HG03045 (cell line): ENCODE data around the gene XIST.
"Not testable (repeated sequence)": the region's sequence is repeated elsewhere in the genome, so short reads cannot be mapped to it uniquely, and the experiment has no call there.

Experiments used
- ATAC-seq: cut with Tn5 transposase; IDR thresholded peaks from one replicate; pipeline ENCODE4 v1.9.1; 2021; ENCODE audit warnings: mild to moderate bottlenecking, moderate library complexity; ENCODE audit not compliant: unreplicated experiment

XIST gene

DNA sequence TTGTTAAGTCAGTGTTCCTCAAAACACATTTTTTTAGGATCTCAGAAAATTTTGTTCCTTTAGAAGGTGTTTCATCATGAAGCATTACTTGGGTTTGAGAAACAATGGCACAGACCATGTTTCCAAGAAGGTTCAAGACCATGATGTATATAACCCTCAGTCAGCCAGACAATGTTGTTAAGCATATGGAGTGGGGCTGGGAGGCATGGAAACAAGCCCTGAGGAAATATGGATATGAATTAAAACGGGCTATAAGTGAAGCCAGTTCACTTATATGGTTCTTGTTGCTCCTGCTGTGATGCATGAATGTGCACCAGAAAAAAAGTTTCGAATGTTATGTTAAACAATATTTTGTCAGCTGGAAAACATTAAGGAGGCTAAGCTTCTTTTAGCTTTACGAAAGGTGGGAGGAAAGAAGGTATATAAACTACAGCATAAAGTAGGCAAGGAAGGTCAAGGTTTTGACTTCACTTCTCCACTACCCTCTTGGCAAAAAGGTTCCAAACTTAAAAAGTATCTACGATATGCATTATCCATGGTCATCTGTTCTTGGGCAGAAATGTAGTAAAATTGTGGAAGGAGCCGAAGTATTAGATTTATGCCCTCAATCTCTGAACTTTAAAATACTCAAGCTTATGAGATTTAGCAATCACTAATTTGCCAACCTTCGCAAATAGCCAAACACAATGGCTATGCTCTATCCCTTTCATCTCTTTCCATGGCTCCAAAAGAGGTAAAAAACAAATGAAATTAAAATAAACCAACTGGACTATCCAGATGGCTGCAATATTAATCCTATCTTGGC is 12.2 kb downstream of the XIST start:
- no peak for ATAC-seq

- ATAC-seq, result no peak
Measured at GRCh38 chrX:73839152-73839551, 13.4 kb downstream of the XIST start.

DNA sequence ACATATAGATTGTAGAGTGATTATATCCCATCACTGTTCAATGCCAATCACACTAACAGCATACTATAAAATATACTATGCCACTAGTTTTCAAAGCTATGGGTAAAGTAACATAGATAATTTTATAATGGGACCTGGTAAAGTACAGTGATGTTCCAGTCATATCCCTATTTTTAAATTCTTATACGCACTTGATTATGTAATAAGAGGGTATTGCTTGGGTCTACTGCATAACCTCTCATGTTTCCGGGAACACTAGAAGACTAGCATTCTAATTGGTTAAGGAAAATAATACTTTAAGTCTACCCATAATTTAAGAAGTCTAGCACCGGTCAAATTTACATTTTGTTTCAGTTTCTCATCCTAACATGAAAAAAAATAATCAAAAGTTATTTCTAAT is 14.4 kb downstream of the XIST start:
- ATAC-seq, result no peak

GRCh38 chrX:73836956-73837477 is 15.5 kb downstream of the XIST start:
- no peak for ATAC-seq

- ATAC-seq, result no peak
Measured at GRCh38 chrX:73834219-73834618, 18.3 kb downstream of the XIST start.

DNA sequence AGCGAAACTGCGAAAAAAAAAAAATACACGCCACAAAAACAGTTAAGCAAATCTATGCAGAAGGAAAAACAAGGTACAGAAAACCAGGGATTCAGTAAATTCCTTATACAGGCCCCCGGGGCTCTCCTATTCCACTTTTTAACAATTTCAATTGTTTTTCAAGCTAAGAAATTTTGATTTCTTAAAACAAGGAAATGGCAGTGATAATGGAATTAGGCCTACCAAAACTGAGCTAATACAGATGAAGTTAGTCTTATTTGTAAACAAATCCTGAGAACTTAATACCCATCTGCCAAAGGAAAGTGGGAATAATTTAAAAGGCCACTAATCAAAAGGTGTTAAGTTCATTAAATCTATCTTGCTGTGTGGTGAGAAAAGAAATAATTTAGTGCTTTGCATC is 20.2 kb downstream of the XIST start:
- ATAC-seq, result no peak

- no peak for ATAC-seq
Measured at GRCh38 chrX:73831500-73831899, 21.0 kb downstream of the XIST start.

DNA sequence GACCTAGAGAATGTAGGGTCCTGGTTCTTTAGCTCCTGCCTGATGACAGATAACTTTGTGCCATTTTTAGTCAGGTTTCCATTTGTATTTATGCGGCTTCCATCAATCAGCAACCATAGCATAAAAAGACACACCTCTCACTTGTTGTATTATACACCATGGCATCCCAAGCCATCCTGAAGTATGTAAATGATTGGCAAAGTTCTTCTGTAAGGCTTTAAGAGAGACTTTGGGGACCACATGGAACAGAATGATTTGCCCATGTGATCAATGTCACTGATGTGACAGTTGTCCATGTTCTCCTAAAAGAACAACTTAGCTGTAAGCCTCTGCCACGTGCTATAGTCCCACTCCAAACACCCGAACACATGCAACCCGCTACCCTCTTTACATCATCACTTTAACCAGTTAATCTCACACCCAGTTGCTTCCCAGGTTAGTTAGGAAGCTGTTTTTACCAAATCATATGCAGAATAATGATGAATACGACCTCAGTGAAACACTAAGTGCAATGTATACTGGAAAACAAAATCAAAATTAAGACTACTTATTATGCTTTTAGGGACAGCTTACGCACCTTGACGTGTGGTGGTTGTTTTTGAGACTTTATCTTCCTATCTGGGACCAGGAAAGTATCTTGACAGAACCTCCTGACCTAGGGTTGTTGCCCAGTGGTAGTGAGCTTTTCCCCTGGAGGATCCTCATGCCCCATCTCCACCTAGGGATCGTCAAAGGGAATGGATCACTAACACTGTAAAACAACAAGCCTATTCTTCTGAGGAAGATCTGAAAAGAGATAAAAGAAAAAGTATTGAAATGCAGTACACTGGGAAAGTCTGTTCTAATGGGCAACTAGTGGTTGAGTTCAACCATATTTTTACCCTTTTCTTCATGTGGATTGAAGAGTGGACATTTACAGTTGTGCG is 21.8 kb downstream of the XIST start:
- ATAC-seq, result no peak

DNA sequence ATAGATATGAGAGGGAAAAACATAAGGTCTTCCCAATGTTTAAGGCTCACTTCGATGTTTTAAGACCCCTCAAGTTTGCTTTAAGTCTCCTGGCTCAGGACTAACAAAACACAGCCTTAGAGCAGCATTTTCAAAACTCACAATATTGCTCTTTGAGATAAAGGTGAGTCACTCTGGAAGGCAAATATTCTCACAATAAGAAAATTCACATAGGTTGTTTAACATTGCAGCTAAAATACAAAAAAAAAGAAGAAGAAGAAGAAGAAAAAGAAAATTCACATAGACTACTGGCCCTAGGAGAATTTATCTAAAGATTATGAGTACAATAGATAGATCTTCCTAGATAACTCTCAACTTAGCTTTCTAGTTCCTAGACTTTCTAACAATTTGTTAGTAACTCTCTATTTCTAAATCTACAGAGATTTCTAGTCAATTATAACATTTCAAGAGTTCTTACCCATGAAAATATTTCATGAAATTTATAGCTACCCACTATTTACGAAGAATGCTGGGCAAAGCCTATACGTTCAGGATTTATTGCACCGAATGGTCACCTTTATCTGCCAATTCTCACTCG is 22.5 kb downstream of the XIST start:
- no peak for ATAC-seq

DNA sequence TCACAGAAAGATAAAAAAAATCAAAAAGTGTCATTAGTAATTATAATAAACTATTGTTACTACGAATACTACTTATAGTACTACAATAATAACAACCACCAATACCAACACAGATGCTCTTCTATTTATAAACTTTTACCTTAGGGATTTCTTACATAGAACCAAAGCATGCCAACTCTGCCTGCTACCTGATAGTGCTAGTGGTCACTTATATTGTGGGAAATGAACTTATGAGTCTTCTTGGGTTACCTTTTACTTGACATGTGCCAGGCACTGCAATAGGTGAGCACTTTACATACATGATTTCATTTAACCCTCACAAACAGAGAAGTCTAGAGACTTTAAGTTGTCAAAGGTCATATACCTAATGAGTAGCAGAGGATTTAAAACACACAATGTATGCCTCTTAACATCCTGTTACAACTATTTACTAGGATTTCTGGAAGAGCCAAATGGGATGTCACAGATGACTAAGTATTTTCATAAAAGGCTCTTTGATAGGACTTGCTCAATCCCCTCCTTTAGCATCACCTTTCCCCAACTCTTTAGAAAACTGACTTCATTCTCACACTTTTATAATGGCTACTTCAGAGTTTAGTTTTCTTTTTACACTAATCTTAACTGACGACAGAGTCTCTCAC is 24.3 kb downstream of the XIST start:
- ATAC-seq, result no peak

DNA sequence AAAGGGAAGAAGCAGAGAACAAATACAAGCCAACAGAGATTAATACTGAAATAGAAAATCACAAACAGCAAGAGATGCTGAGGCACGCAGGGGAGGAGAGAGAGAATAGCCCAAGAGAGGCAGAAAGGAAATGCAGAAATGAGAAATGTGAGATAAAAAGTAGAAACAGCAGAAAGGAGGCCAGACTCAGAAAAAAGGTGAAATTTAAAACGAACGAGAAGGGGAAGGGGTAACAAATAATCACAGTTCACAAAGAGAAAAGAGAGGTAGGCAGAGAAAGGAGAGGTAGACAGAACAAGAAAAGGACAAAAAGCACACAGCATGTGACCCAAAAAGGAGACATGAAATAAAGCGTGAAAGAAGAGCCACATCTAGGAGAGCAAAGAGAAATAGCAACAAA is 25.1 kb downstream of the XIST start:
- ATAC-seq, result no peak

- no peak for ATAC-seq
Measured at GRCh38 chrX:73826996-73827395, 25.5 kb downstream of the XIST start.

DNA sequence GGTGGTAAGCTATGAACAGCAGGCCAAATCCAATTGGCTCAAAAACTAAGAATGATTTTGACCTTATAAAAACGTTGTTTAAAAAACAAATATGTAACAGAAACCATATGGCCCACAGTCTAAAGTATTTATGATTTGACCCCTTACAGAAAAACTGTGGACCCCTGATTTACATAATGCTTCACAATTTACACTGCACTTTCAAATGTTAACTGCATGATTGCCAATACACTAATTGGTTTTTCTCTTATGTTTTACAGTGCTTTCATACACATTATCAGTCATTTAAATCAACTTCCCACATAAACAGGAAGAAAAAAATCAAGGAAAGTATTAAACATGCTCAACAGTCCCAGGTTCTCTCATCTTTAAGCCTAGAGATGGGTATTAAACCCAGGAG is 26.9 kb downstream of the XIST start:
- no peak for ATAC-seq

DNA sequence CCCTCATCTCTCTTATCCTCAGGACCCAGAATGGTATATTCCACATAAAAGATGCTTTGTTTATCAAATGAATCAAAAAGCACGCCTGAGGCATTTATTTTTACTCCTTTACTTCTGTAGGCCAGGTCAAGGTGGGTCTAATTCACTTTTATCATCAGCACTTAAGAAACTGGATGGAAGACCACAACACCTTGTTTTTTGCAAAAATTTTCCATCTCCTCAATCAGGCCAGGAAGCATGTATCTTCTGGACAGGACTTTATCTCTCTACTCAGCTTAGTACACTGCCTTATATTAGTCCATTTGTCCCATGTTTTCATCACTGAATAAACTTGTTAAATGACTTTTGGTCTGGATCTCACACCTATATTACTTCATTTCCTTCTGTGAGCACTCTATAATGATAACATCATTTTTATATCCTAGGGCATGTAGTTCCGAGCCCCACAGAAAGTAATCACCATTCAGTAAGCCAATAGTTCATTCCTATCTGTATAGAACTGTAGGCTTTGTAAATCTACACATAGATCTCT is 29.0 kb downstream of the XIST start:
- ATAC-seq, result no peak

- no peak for ATAC-seq
Measured at GRCh38 chrX:73822775-73823174, 29.7 kb downstream of the XIST start.

- no peak for ATAC-seq
Measured at GRCh38 chrX:73821921-73822559, 30.5 kb downstream of the XIST start.

DNA sequence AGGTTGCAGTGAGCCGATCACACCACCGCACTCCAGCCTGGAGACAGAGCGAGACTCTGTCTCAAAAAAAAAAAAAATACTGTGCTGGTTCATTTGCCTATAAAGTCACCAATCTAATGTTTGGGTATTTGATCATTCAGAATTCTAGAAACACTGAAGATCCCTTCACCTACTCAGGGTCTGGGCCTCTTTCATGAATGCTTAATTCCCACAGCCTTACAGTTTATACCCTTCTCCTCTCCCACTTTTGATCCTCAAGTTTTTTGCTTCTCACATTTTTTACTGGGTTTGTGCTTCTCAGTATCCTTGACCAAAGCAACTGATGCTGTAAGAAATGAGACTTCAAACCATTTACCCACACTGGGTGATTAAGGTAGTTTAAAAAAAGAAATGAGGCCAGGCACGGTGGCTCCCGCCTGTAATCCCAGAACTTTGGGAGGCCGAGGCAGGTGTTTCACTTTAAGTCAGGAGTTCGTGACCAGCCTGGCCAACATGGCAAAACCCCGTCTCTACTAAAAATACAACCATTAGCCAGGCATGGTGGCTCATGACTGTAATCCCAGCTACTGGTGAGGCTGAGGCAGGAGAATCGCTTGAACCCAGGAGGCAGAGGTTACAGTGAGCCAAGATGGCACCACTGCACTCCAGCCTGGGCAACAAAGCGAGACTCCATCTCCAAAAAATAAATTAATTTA is 32.5 kb downstream of the XIST start:
- ATAC-seq, result not testable (repeated sequence)

DNA sequence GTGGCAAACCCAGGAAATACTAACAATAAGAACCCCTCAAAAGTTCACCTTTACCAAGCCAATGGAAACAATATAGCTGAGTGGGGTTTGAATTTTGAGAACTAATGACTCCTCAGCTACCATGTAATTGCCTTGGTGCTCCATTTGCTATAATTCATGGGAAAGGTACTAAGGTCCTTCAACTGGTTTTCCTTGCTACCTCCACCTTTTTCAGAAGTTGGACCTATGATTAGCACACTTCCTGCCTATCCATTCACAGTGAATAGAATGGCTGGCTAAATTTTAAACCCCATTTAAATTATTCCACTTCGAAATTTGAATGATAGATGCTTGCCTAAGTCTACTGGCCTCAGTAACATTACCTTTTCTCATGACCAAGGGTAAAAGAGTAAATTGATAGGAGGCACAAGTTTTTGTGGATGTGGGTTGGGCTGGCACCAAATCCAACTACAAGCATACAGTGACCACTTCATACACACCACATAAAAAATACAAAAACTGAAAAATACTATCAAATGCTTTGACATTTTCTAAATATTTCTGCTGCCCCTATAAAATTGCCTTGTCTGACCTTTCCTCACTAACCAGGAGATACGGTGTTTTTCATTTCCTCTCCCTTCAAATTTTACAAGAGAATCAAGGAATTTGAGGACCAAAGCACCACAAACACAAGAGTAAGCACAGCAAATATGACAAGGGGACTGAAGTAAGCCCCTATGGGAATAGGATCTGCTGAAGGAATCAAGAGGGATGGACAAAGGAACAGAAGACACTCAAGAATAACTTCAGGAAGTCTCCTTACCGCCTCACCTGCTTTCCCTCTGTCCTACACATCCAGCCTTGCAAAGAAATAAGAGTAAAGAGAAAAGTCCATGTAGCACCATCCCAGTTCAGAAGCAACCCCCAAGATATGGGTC is 34.1 kb downstream of the XIST start:
- no peak for ATAC-seq
